ENCODE results near the gene BRDT. TPM values are rescaled to one million over a fixed set of nuclear protein-coding genes. Genes with fewer than 3 reads are reported as not detected.
A peak's percentile ranks its signal among the peaks of the same experiment; 100 is the strongest.

The BRDT gene
- total RNA-seq, 1 donor from 2014 or later, result not detected

DNA sequence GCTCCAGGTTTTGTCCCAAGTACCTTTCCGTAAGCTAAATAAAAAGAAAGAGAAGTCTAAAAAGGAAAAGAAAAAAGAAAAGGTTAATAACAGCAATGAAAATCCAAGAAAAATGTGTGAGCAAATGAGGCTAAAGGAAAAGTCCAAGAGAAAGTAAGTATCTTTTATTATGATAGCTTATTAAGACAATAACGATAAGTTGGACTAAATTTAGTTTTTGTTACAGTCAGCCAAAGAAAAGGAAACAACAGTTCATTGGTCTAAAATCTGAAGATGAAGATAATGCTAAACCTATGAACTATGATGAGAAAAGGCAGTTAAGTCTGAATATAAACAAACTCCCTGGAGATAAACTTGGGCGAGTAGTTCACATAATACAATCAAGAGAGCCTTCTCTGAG is 31.5 kb downstream of the BRDT start:
- H3K27me3 ChIP-seq (ENCODE audit: low read depth), result no peaks in the 10 kb centered on the region
- DNase-seq, result no peak
- no peak overlapping the region for H3K4me3 ChIP-seq
- intact Hi-C loops (cut with DNase I), result no loop called here
- no peaks in the 10 kb centered on the region for H3K9me3 ChIP-seq
- H3K36me3 ChIP-seq, result no peaks in the 10 kb centered on the region
- no peak overlapping the region for H3K27ac ChIP-seq
- ATAC-seq, result no peak
- H3K4me1 ChIP-seq, result no peaks in the 10 kb centered on the region
- TF ChIP-seq, protein P1, sequence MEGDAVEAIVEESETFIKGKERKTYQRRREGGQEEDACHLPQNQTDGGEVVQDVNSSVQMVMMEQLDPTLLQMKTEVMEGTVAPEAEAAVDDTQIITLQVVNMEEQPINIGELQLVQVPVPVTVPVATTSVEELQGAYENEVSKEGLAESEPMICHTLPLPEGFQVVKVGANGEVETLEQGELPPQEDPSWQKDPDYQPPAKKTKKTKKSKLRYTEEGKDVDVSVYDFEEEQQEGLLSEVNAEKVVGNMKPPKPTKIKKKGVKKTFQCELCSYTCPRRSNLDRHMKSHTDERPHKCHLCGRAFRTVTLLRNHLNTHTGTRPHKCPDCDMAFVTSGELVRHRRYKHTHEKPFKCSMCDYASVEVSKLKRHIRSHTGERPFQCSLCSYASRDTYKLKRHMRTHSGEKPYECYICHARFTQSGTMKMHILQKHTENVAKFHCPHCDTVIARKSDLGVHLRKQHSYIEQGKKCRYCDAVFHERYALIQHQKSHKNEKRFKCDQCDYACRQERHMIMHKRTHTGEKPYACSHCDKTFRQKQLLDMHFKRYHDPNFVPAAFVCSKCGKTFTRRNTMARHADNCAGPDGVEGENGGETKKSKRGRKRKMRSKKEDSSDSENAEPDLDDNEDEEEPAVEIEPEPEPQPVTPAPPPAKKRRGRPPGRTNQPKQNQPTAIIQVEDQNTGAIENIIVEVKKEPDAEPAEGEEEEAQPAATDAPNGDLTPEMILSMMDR (IDR thresholded peaks at IDR 0.05), result no peak

DNA sequence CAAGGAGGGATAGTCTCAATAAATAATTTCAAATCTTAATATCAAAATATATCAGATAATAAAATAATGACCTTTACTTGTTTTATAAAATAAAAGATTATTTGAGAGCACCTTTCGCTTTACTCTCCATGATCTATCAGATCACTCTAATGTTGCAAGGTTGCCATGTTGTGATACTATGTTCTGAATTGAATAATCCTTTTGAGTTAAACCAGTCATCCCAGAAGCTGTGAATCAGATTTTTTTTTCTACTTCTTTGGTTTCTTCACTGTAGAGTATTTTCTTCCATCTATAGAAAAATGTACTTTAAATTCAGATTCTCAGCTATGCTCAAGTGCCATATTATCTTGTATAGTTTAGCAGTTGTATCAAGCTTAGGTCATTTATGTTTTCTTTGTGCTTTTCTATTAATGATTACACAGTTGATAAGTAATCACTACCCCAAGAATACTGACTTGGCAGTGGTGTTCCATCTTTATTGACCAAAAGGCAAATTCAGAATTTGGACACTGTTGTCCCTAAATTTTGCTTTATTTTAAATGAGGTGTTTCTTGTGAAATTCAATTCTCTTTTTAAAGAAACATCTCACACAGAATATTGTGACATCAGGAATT is 32.9 kb downstream of the BRDT start:
- Histone ChIP-seq H3K36me3 (no peaks in the 10 kb centered on the region), H3K27ac (no peak overlapping the region), H3K4me1 (no peaks in the 10 kb centered on the region), H3K4me3 (no peak overlapping the region), H3K27me3 (ENCODE audit: low read depth) (no peaks in the 10 kb centered on the region), H3K9me3 (no peaks in the 10 kb centered on the region)
- intact Hi-C loops (cut with DNase I), result no loop called here
- DNase-seq (no peak), ATAC-seq (no peak)
- TF ChIP-seq, protein P1 (IDR thresholded peaks at IDR 0.05), result no peak

DNA sequence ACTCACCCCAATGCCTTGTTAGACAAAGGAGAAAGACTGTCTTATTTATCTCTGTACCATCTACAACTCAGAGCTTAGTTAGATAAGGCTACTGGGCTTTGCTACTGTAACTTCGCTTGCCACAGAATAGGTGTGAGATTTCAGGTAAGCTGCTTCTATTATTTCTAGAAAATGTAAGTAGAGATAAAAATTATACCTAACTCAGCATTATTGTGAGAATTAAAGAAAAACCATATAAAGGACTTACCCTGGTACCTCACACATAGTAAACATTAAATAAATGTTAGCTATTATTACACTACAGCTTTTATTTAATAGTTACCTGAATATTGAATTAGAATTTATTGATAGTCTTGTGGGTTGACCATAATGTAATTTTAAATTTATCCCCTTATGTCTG is 44.1 kb downstream of the BRDT start:
- no peak overlapping the region for H3K27ac ChIP-seq
- TF ChIP-seq, protein P1 (IDR thresholded peaks at IDR 0.05), result no peak
- H3K4me3 ChIP-seq, result no peak overlapping the region
- ATAC-seq, result no peak
- intact Hi-C loops (cut with DNase I), result no loop called here
- no peaks in the 10 kb centered on the region for H3K9me3 ChIP-seq
- no peaks in the 10 kb centered on the region for H3K36me3 ChIP-seq
- no peaks in the 10 kb centered on the region for H3K27me3 ChIP-seq (ENCODE audit: low read depth)
- no peaks in the 10 kb centered on the region for H3K4me1 ChIP-seq
- no peak for DNase-seq

DNA sequence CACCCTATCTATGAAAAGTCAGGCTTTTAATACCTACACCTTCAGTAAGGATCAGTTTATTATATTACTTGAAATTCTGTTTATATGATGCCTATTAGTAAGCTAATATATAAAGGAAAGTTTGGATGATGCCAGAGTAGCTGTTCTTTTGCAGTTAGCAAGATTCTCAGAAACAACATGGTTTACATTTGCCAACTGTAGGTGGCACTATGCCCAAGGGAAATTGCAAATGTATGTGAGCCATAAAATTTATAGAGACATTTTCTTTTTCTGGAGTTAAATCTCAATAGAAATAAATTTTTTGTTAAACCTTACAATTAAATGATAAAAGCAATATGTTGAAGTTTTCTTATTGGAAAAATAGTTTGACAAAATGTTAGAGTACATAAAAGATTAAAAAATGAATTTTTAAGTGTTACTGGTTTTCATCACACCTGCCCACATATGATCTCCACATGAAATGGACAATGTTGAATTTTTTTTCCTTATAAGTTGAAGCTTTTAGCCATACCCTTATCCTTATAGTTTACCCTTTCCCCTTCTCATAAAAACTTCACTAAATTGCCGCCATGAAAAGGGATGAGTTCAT is 48.5 kb downstream of the BRDT start:
- Histone ChIP-seq H3K9me3 (no peaks in the 10 kb centered on the region), H3K27me3 (ENCODE audit: low read depth) (no peaks in the 10 kb centered on the region), H3K4me1 (no peaks in the 10 kb centered on the region), H3K27ac (no peak overlapping the region), H3K36me3 (no peaks in the 10 kb centered on the region), H3K4me3 (no peak overlapping the region)
- TF ChIP-seq, protein P1 (IDR thresholded peaks at IDR 0.05), result peak; percentile 57
- intact Hi-C loops (cut with DNase I), result no loop called here
- ATAC-seq, result no peak
- DNase-seq, result no peak

DNA sequence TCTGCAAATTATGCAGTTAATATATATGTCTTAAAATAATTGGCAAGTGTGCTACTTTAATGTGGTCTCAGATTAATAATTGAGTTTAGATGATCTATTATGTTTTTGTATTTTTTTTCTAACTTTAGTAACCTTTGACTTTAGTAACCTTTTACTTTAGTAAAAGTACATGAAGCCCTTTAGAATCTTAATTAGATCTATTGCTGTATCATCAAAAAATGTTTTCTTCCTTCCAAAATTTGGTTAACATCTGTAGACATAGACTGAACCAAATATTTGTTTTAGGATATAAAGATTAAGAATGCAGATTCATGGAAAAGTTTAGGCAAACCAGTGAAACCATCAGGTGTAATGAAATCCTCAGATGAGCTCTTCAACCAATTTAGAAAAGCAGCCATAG is 54.9 kb downstream of the BRDT start:
- Histone ChIP-seq H3K27ac (no peak overlapping the region), H3K9me3 (no peaks in the 10 kb centered on the region), H3K4me3 (no peak overlapping the region), H3K36me3 (no peaks in the 10 kb centered on the region), H3K4me1 (no peaks in the 10 kb centered on the region), H3K27me3 (ENCODE audit: low read depth) (no peaks in the 10 kb centered on the region)
- TF ChIP-seq, protein P1 (IDR thresholded peaks at IDR 0.05), result no peak
- intact Hi-C loops (cut with DNase I), result no loop called here
- ATAC-seq (no peak), DNase-seq (no peak)
